Panc1 (cell line): Measurements from ENCODE around the gene B4GALT3. TPM values are rescaled to one million over a fixed set of nuclear protein-coding genes. Genes with fewer than 3 reads are reported as not detected.

Source experiments
- ATAC-seq: fragments of 200-7000 bp; cut with Tn5 transposase; 2 replicates; pipeline ENCODE4 v1.9.1; 2020; ENCODE audit warnings: mild to moderate bottlenecking, moderate library complexity
- BruUV-seq: library from RNA; stranded (reverse); fragments of 400-500 nt; replicated peaks from 2 replicates; lab custom pipeline; 2021; lab: Mats Ljungman, UMichigan
- CTCF ChIA-PET: fragments of 300-600 bp; sonication (Branson Sonifier 250); formaldehyde crosslinking; loops from one replicate; lab custom pipeline; 2022; ENCODE audit warnings: antibody characterized with exemption; lab: Charles Lee
- POLR2A ChIA-PET: fragments of 300-600 bp; sonication (Branson Sonifier 250); formaldehyde crosslinking; loops from one replicate; lab custom pipeline; 2022; ENCODE audit warnings: antibody characterized with exemption; lab: Charles Lee
- DNase-seq: peaks from one replicate; pipeline ENCODE4 v3.0.0-alpha.2; 2010; ENCODE audit warnings: low read depth, low spot score
- H3K27ac ChIP-seq: 2 replicates; pipeline ENCODE4 v1.5.1; 2011; ENCODE audit warnings: mild to moderate bottlenecking, low read length, inconsistent platforms
- H3K27me3 ChIP-seq: fragments of 200-500 bp; sonication (Bioruptor generic); 2 replicates; pipeline ENCODE4 v1.6.0; 2014; ENCODE audit warnings: low read length, inconsistent platforms; ENCODE audit not compliant: control insufficient read depth, insufficient read depth
- H3K36me3 ChIP-seq: fragments of 200-500 bp; sonication (Bioruptor generic); 2 replicates; pipeline ENCODE4 v1.5.1; 2014; ENCODE audit warnings: inconsistent platforms, mild to moderate bottlenecking, low read length, moderate library complexity; ENCODE audit not compliant: control insufficient read depth, insufficient read depth
- H3K4me1 ChIP-seq: 2 replicates; pipeline ENCODE4 v1.5.1; 2011; ENCODE audit warnings: inconsistent platforms, mild to moderate bottlenecking, low read length, moderate library complexity; ENCODE audit not compliant: control insufficient read depth, insufficient read depth
- H3K4me3 ChIP-seq, 2 experiments: 2 replicates each; pipeline ENCODE4 v1.5.1; 2011 to 2012; ENCODE audit warnings: low read depth in 2 of 2, low read length in 2 of 2, mild to moderate bottlenecking in 2 of 2, inconsistent platforms in 1 of 2, moderate library complexity in 1 of 2
- H3K9me3 ChIP-seq: fragments of 200-500 bp; sonication (Bioruptor generic); 2 replicates; pipeline ENCODE4 v1.5.1; 2014; ENCODE audit warnings: low read depth, mild to moderate bottlenecking, inconsistent platforms, low read length, moderate library complexity; ENCODE audit not compliant: control insufficient read depth, insufficient read depth
- POLR2AphosphoS5 ChIP-seq: IDR thresholded peaks from 2 replicates; pipeline ENCODE4 v1.6.1; 2012; ENCODE audit warnings: mild to moderate bottlenecking, low read depth, low read length, moderate library complexity
- SIN3A ChIP-seq: IDR thresholded peaks from 2 replicates; pipeline ENCODE4 v1.6.1; 2012; ENCODE audit warnings: low read depth, mild to moderate bottlenecking, low read length, moderate library complexity, borderline replicate concordance; ENCODE audit not compliant: insufficient read depth
- TCF7L2 ChIP-seq: IDR thresholded peaks from 2 replicates; pipeline ENCODE4 v1.6.1; 2011; ENCODE audit warnings: mild to moderate bottlenecking, low read depth, low read length, inconsistent platforms
- in situ Hi-C: cut with HindIII; loops from 2 replicates; pipeline ENCODE4 v1.10.0; 2016; ENCODE audit warnings: low sequenced_read_pairs, low pct_unique_long_range_greater_than_20kb
- intact Hi-C: fragments of 100-400 bp; cut with micrococcal nuclease; formaldehyde crosslinking; loops from one replicate; pipeline ENCODE4 v1.10.0; 2022; ENCODE audit not compliant: unreplicated experiment
- total RNA-seq: library from RNA; stranded (reverse); gene quantifications from one replicate; pipeline ENCODE4 v1.2.1, GENCODE V29; 2021; ENCODE audit not compliant: unreplicated experiment
- TF ChIP-seq, protein P1 (sequence below), 2 experiments: IDR thresholded peaks; 2 replicates each; pipeline ENCODE4 v1.6.1; 2011 to 2012; ENCODE audit warnings: low read depth in 2 of 2, control low read depth in 1 of 2, low read length in 1 of 2, mild to moderate bottlenecking in 1 of 2, moderate library complexity in 1 of 2; ENCODE audit not compliant: insufficient read depth in 1 of 2
- TF ChIP-seq, protein P2 (sequence below): fragments of 450-650 bp; IDR thresholded peaks from 2 replicates; pipeline ENCODE4 v1.5.1; 2017; ENCODE audit warnings: mild to moderate bottlenecking

B4GALT3 gene
- total RNA-seq, 1 experiment from 2014 or later, result 28.6 TPM

DNA sequence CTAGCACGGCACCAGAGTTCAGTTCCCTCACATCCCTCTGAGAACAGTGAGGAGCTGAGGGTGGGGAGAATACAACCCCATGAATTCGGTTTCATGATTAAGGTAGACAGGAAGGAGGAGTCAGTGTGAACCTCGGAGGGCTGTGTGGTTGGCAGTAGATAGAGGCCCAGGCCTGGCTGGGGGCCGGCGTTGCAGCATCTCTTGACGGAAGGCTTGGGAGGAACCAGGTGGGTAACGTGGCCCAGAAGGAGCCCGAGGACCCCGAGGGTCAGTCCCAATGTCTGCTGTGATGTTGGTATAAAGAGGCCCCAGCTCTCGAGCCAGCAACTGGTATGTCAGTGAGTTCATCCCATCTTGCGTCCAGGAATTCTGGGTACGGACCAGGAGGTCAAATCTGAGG, 5.6 kb downstream of the B4GALT3 start:
- Histone ChIP-seq H3K4me3 (no peak overlapping the region), H3K27ac (no peak overlapping the region), H3K4me1 (peaks cover 8% of the 10 kb centered on the region), H3K27me3 (no peaks in the 10 kb centered on the region), H3K36me3 (peaks cover 23% of the 10 kb centered on the region), H3K9me3 (no peaks in the 10 kb centered on the region)
- no peak for TF ChIP-seq TCF7L2
- no peak for TF ChIP-seq SIN3A
- no peak for TF ChIP-seq POLR2AphosphoS5
- TF ChIP-seq, protein P1, sequence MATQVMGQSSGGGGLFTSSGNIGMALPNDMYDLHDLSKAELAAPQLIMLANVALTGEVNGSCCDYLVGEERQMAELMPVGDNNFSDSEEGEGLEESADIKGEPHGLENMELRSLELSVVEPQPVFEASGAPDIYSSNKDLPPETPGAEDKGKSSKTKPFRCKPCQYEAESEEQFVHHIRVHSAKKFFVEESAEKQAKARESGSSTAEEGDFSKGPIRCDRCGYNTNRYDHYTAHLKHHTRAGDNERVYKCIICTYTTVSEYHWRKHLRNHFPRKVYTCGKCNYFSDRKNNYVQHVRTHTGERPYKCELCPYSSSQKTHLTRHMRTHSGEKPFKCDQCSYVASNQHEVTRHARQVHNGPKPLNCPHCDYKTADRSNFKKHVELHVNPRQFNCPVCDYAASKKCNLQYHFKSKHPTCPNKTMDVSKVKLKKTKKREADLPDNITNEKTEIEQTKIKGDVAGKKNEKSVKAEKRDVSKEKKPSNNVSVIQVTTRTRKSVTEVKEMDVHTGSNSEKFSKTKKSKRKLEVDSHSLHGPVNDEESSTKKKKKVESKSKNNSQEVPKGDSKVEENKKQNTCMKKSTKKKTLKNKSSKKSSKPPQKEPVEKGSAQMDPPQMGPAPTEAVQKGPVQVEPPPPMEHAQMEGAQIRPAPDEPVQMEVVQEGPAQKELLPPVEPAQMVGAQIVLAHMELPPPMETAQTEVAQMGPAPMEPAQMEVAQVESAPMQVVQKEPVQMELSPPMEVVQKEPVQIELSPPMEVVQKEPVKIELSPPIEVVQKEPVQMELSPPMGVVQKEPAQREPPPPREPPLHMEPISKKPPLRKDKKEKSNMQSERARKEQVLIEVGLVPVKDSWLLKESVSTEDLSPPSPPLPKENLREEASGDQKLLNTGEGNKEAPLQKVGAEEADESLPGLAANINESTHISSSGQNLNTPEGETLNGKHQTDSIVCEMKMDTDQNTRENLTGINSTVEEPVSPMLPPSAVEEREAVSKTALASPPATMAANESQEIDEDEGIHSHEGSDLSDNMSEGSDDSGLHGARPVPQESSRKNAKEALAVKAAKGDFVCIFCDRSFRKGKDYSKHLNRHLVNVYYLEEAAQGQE (IDR thresholded peaks at IDR 0.05; ENCODE audit: insufficient read depth in 1 of 2, low read depth in 2 of 2, low read length in 1 of 2), result no peak
- TF ChIP-seq, protein P2, sequence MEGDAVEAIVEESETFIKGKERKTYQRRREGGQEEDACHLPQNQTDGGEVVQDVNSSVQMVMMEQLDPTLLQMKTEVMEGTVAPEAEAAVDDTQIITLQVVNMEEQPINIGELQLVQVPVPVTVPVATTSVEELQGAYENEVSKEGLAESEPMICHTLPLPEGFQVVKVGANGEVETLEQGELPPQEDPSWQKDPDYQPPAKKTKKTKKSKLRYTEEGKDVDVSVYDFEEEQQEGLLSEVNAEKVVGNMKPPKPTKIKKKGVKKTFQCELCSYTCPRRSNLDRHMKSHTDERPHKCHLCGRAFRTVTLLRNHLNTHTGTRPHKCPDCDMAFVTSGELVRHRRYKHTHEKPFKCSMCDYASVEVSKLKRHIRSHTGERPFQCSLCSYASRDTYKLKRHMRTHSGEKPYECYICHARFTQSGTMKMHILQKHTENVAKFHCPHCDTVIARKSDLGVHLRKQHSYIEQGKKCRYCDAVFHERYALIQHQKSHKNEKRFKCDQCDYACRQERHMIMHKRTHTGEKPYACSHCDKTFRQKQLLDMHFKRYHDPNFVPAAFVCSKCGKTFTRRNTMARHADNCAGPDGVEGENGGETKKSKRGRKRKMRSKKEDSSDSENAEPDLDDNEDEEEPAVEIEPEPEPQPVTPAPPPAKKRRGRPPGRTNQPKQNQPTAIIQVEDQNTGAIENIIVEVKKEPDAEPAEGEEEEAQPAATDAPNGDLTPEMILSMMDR, result no peak
- intact Hi-C loops, result no loop called here
- BruUV-seq, result TSS peak; percentile 31
- ATAC-seq (no peak), DNase-seq (no peak)
- in situ Hi-C loops, result no loop called here
- CTCF ChIA-PET, result no interaction called here
- POLR2A ChIA-PET, result no interaction called here

DNA sequence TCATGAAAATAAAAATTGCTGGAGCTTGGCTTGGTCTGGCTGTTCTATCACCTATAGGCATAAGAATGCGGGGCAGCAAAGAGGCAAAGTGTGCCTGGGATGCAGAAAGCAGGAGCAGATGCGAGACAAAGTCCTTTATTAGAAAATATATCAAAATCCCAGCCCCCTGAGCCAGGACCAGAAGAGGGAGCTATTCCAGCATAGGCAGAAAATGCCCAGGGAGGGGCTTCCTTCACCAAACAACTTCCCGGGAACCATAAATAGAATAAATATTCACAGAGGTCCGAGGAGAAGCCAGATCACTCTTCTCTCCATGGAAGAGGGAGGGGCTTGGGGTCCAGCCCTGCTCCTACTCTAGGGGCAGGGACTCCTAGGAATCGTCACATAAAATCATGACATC, 6.1 kb downstream of the B4GALT3 start:
- TF ChIP-seq TCF7L2 (no peak), SIN3A (no peak), POLR2AphosphoS5 (no peak)
- TF ChIP-seq, protein P2, result no peak; the same call in 1 of the 2 replicates
- ATAC-seq (no peak), DNase-seq (no peak)
- in situ Hi-C loops, result no loop called here
- BruUV-seq, result no TSS peak
- H3K4me3 ChIP-seq, result no peak overlapping the region
- no peaks in the 10 kb centered on the region for H3K9me3 ChIP-seq
- intact Hi-C loops, result no loop called here
- H3K36me3 ChIP-seq, result peaks cover 22% of the 10 kb centered on the region
- H3K27me3 ChIP-seq, result no peaks in the 10 kb centered on the region
- no peak overlapping the region for H3K27ac ChIP-seq
- ChIA-PET POLR2A (interaction anchor here (0.6 kb wide), 2 partner anchors 34 to 119 kb away, joined by 3 to 5 read pairs; no protein-coding TSS in a partner anchor), CTCF (interaction anchor here (1.0 kb wide), 1 partner anchor 15 kb away, joined by 4 read pairs; no protein-coding TSS in a partner anchor)
- peaks cover 5% of the 10 kb centered on the region for H3K4me1 ChIP-seq
